ENCODE results near the gene TEDC2.

DNA sequence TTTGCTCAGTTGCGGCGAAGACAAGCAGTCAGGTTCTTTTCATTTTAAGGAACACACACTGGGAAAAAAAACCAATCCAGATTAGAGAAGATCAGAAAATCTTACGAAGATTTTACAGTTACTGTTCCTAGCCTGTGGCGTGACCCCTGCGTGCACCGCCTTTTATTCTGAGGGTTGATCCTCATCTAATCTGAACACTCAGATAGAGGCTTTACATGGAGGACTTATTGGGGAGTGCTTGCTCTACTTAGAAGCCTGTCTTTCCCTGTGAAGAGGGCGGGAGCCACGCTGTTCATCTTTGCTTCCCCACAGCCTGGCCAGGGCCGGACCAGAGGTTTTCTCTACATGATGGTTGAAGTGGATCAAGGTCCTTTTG lies 16.4 kb downstream of the TEDC2 start:
- TF ChIP-seq, protein P1, sequence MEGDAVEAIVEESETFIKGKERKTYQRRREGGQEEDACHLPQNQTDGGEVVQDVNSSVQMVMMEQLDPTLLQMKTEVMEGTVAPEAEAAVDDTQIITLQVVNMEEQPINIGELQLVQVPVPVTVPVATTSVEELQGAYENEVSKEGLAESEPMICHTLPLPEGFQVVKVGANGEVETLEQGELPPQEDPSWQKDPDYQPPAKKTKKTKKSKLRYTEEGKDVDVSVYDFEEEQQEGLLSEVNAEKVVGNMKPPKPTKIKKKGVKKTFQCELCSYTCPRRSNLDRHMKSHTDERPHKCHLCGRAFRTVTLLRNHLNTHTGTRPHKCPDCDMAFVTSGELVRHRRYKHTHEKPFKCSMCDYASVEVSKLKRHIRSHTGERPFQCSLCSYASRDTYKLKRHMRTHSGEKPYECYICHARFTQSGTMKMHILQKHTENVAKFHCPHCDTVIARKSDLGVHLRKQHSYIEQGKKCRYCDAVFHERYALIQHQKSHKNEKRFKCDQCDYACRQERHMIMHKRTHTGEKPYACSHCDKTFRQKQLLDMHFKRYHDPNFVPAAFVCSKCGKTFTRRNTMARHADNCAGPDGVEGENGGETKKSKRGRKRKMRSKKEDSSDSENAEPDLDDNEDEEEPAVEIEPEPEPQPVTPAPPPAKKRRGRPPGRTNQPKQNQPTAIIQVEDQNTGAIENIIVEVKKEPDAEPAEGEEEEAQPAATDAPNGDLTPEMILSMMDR (IDR thresholded peaks at IDR 0.05; ENCODE audit: poor library complexity) = no peak
- TF ChIP-seq EZH2 (IDR thresholded peaks at IDR 0.05; ENCODE audit: borderline replicate concordance) (no peak), EZH2phosphoT487 (IDR thresholded peaks at IDR 0.05; ENCODE audit: low read depth, severe bottlenecking, unreplicated experiment) (no peak)

All from hepatocyte (in vitro differentiated cells).